Measurements from ENCODE around the gene GLRA2.

Gene GLRA2

DNA sequence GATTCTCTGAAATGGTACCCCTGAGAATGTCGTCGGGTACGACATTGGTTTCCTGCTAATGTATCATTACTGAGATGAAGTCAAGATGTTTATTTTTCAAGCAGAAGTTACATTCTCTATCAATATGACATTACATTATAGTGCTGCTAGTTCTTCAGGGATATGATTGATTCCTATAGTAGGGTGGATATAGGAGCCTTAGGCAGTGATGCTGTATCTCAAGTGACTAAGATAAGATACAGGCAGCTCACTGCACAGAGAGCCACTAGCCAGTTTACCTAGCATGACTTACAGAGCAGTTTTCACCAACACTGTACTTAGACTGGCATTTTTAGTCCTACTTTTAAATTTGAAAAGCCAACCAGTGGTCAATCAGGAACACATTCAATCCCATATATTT is 188.6 kb downstream of the GLRA2 start:
- no peak for DNase-seq

- no peak for DNase-seq
Observed at GRCh38 chrX:14718403-14718802, 189.1 kb downstream of the GLRA2 start.

DNA sequence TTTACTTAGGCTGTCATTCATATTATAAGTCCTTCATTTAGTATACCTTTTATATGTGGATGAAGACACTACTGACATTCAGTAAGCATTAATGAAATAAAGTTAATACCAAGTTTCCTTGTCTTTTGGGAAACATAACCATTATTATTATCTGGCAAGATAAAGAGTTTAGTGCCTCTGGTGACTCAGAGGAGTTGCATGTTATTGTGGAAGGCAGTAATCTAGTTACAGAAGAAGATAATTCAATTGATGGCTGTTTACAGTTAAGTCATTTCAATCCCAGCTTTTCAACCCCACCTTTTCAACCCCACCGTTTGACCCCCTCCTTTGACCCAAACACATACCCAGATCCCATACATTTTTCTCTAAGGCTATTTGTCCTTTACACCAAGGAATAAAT is 199.7 kb downstream of the GLRA2 start:
- no peak for DNase-seq

- no peak for DNase-seq
Observed at GRCh38 chrX:14738643-14739042, 209.3 kb downstream of the GLRA2 start.

DNA sequence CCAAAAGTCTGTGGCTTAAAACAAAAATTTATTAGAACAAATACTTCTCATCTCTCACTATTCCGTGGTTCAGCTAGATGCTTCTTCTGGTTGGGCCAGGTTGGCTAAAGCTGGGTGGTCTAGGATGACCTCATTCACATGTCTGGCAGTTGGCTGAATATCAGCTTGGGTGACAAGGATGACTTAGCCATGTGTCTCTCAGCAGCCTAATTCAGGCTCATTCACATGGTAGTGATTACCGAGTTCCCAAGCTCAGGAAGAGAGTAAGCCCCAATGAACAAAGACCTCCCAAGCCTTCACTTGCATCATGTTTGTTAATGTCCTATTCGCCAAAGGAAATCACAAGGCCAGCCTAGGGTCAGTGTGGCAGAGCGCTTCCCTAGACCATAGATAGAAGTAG is 224.1 kb downstream of the GLRA2 start:
- no peak for DNase-seq

DNA sequence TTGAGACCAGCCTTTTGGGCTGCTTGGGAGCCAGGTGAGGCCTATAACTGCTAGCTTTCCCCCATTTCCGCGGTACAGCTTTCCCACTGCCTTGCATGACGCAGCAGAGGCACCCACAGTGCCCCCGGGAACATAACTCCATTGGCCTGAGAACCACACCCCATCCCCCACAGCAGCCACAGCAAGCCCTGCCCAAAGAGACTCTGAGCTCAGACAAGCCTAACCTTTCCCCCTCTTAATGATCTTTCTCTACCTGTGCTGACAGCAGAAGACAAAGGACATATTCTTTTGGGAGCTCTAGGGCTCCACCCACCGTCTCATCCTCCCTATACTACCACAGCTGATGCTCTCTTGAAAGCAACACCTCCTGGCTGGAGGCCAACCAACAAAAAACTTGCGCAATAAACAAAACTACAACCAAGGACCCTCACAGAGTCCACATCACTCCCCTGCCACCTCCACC is 228.7 kb downstream of the GLRA2 start:
- DNase-seq, result no peak

DNA sequence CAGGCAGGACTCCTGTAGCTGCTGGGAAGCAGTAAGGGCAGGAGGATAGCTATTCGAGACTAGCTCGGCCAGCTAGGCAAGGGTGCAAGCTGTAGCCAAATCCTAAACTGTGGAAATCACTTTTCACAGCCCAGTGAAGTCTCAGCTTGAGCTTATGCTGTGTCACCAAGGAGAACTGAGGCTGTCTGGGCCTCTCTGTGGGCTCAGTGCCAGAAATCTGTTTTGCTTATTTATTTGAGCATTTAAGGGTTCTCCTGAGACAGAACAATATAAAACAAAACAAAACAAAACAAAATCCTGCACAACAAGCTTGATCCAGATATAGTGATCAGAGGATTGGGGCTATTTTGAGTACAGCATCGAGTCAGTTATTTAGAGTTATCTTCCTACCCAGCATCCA is 246.1 kb downstream of the GLRA2 start:
- DNase-seq, result no peak

- DNase-seq, result no peak
Observed at GRCh38 chrX:14776901-14777300, 247.6 kb downstream of the GLRA2 start.

DNA sequence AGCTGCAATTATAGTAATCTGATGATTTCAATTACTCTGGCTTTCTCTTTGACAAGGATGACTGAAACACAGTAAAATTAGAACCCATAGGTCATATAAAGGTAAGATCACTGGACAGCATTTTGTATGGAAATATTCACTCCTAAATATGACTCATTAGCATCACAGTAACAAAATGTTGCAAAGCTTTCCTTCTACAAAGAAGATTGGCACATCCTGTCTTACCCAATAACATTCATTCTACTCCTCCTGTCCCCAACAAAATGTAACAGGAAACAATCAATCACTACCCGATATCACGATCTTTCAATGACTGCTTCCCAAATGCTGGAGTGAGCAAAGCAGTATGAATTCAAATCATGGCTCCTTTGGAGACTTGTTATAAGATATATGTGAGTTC is 248.2 kb downstream of the GLRA2 start:
- no peak for DNase-seq

GRCh38 chrX:14779580-14779979 is 250.2 kb downstream of the GLRA2 start:
- DNase-seq, result no peak

Measured in NCI-H2081 (cell line).